HepG2 (cell line): ENCODE data around the gene HMBS. TPM values are rescaled to one million over a fixed set of nuclear protein-coding genes. Genes with fewer than 3 reads are reported as not detected.

Experiments used
- AGO2 ChIP-seq: fragments of 200-400 bp; formaldehyde crosslinking; optimal IDR thresholded peaks from 2 replicates; pipeline ENCODE3; 2017; ENCODE audit warnings: mild to moderate bottlenecking, low read depth, low read length, moderate library complexity
- BORCS8-MEF2B ChIP-seq: sonication (generic); formaldehyde crosslinking; IDR thresholded peaks from 2 replicates; pipeline ENCODE4 v1.8.0; 2022; ENCODE audit warnings: mild to moderate bottlenecking, missing genetic modification reagents
- CENPT ChIP-seq: sonication (generic); formaldehyde crosslinking; IDR thresholded peaks from 2 replicates; pipeline ENCODE4 v1.8.0; 2022; ENCODE audit warnings: low read depth, mild to moderate bottlenecking, moderate library complexity, missing genetic modification reagents
- EED ChIP-seq: sonication (generic); formaldehyde crosslinking; IDR thresholded peaks from 2 replicates; pipeline ENCODE4 v1.5.0; 2020; ENCODE audit warnings: mild to moderate bottlenecking, missing genetic modification reagents
- FUBP1 ChIP-seq: sonication (generic); formaldehyde crosslinking; IDR thresholded peaks from 2 replicates; pipeline ENCODE4 v1.5.1; 2020; ENCODE audit warnings: missing genetic modification reagents, mild to moderate bottlenecking, borderline replicate concordance
- HBP1 ChIP-seq: IDR thresholded peaks from 2 replicates; pipeline ENCODE4 v1.6.1; 2016; ENCODE audit warnings: low read depth, control low read depth
- HDAC6 ChIP-seq: fragments of 200-600 bp; sonication (generic); IDR thresholded peaks from 2 replicates; pipeline ENCODE4 v1.7.0; 2017; ENCODE audit warnings: mild to moderate bottlenecking, antibody characterized with exemption, low read length, low read depth
- IRF9 ChIP-seq: sonication (generic); formaldehyde crosslinking; IDR thresholded peaks from 2 replicates; pipeline ENCODE4 v1.8.0; 2022; ENCODE audit warnings: missing genetic modification reagents, mild to moderate bottlenecking, borderline replicate concordance
- MBD4 ChIP-seq: IDR thresholded peaks from 2 replicates; pipeline ENCODE4 v1.6.1; 2012; ENCODE audit warnings: low read length, inconsistent platforms, borderline replicate concordance
- MTERF4 ChIP-seq: sonication (generic); formaldehyde crosslinking; IDR thresholded peaks from 2 replicates; pipeline ENCODE4 v1.8.0; 2023; ENCODE audit warnings: mild to moderate bottlenecking, missing genetic modification reagents
- MTF1 ChIP-seq: sonication (generic); formaldehyde crosslinking; IDR thresholded peaks from 2 replicates; pipeline ENCODE4 v1.5.0; 2020; ENCODE audit warnings: missing genetic modification reagents
- NONO ChIP-seq, 2 experiments: fragments of 450-650 bp in 1 of 2; sonication (generic) in 1 of 2; formaldehyde crosslinking in 1 of 2; IDR thresholded peaks in 1 of 2; conservative IDR thresholded peaks in 1 of 2; 2 replicates each; pipeline versions ENCODE4 v1.6.1 to v1.8.0; 2017 to 2022; ENCODE audit warnings: mild to moderate bottlenecking in 1 of 2, missing genetic modification reagents in 1 of 2, moderate library complexity in 1 of 2
- PITX1 ChIP-seq: sonication (generic); formaldehyde crosslinking; IDR thresholded peaks from 2 replicates; pipeline ENCODE4 v1.5.1; 2020; ENCODE audit warnings: mild to moderate bottlenecking, missing genetic modification reagents
- ZBTB21 ChIP-seq: sonication (generic); formaldehyde crosslinking; IDR thresholded peaks from 2 replicates; pipeline ENCODE4 v1.4.0; 2020; ENCODE audit warnings: missing genetic modification reagents
- ZFP82 ChIP-seq: sonication (generic); formaldehyde crosslinking; IDR thresholded peaks from 2 replicates; pipeline ENCODE4 v1.5.1; 2020; ENCODE audit warnings: mild to moderate bottlenecking, missing genetic modification reagents, borderline replicate concordance
- ZKSCAN1 ChIP-seq: fragments of 150-350 bp; IDR thresholded peaks from 2 replicates; pipeline ENCODE4 v1.6.1; 2014; ENCODE audit warnings: low read length
- ZNF891 ChIP-seq: sonication (generic); formaldehyde crosslinking; IDR thresholded peaks from 2 replicates; pipeline ENCODE4 v1.5.0; 2020; ENCODE audit warnings: mild to moderate bottlenecking, missing genetic modification reagents
- ZSCAN25 ChIP-seq: sonication (generic); formaldehyde crosslinking; IDR thresholded peaks from 2 replicates; pipeline ENCODE4 v1.8.0; 2022; ENCODE audit warnings: mild to moderate bottlenecking, missing genetic modification reagents
- polyA plus RNA-seq, 8 experiments: library from polyadenylated mRNA; depleted of rRNA in 3 of 8; stranded (reverse) in 7 of 8; unstranded in 1 of 8; fragments of >200 nt; fragmentation: Illumina TruSeq in 4 of 8; extraction: Trizol in 4 of 8; gene quantifications; 2 replicates each; pipeline versions ENCODE4 v1.2.1 to v1.2.3, GENCODE V29; 2011 to 2016; ENCODE audit warnings: low read depth in 4 of 8, missing spikeins in 1 of 8, mixed read lengths in 1 of 8; ENCODE audit not compliant: insufficient read depth in 1 of 8
- total RNA-seq, 5 experiments: library from RNA; depleted of rRNA; stranded (reverse); fragments of >200 nt; fragmentation: Illumina TruSeq; extraction: Trizol; gene quantifications; 2 replicates each; pipeline ENCODE4 v1.2.3, GENCODE V29; 2016; ENCODE audit warnings: low read depth in 1 of 5
- TF ChIP-seq, protein P1 (sequence below): sonication (generic); formaldehyde crosslinking; IDR thresholded peaks from 2 replicates; pipeline ENCODE4 v1.4.0; 2020; ENCODE audit warnings: mild to moderate bottlenecking, missing genetic modification reagents, borderline replicate concordance
- TF ChIP-seq, protein P2 (sequence below): IDR thresholded peaks from 2 replicates; pipeline ENCODE4 v1.6.1; 2016; ENCODE audit warnings: missing compliant biosample characterization, missing genetic modification reagents, borderline replicate concordance

HMBS gene
- total and polyA plus RNA-seq, 2 of the 13 experiments (the other 11 are each of a cell fraction or from before 2014, with no cell fraction given) = 9.4 to 46.9 TPM

- TF ChIP-seq HBP1 (CRISPR knock-in tag) (peak; percentile 33; the same call in 1 of the 2 replicates), AGO2 (no peak), MTF1 (CRISPR knock-in tag) (no peak), FUBP1 (CRISPR knock-in tag) (no peak), HDAC6 (no peak), ZBTB21 (CRISPR knock-in tag) (no peak), MBD4 (no peak), ZFP82 (CRISPR knock-in tag) (no peak), MTERF4 (CRISPR knock-in tag) (no peak), PITX1 (CRISPR knock-in tag) (no peak), ZSCAN25 (no peak), EED (CRISPR knock-in tag) (0 out of 2 replicates have a peak, but pooled peaks have one; percentile 78), ZKSCAN1 (no peak), NONO (IDR thresholded peaks at IDR 0.05) (no peak), NONO (CRISPR knock-in tag; conservative IDR thresholded peaks at IDR 0.05) (peak; percentile 51; the same call in 1 of the 2 replicates), IRF9 (CRISPR knock-in tag) (peak; percentile 70; the same call in 1 of the 2 replicates), CENPT (CRISPR knock-in tag) (no peak), BORCS8-MEF2B (CRISPR knock-in tag) (peak; percentile 88), ZNF891 (CRISPR knock-in tag) (no peak; the same call in 1 of the 2 replicates)
- TF ChIP-seq, protein P1, sequence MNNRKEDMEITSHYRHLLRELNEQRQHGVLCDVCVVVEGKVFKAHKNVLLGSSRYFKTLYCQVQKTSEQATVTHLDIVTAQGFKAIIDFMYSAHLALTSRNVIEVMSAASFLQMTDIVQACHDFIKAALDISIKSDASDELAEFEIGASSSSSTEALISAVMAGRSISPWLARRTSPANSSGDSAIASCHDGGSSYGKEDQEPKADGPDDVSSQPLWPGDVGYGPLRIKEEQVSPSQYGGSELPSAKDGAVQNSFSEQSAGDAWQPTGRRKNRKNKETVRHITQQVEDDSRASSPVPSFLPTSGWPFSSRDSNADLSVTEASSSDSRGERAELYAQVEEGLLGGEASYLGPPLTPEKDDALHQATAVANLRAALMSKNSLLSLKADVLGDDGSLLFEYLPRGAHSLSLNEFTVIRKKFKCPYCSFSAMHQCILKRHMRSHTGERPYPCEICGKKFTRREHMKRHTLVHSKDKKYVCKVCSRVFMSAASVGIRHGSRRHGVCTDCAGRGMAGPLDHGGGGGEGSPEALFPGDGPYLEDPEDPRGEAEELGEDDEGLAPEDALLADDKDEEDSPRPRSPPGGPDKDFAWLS (CRISPR knock-in tag) = no peak
- TF ChIP-seq, protein P2, sequence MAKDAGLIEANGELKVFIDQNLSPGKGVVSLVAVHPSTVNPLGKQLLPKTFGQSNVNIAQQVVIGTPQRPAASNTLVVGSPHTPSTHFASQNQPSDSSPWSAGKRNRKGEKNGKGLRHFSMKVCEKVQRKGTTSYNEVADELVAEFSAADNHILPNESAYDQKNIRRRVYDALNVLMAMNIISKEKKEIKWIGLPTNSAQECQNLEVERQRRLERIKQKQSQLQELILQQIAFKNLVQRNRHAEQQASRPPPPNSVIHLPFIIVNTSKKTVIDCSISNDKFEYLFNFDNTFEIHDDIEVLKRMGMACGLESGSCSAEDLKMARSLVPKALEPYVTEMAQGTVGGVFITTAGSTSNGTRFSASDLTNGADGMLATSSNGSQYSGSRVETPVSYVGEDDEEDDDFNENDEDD (CRISPR knock-in tag) = peak; percentile 91; the same call in 1 of the 2 replicates
Observed at GRCh38 chr11:119121008-119121810, 36.5 kb downstream of the HMBS start, which contains the start of gene HINFP (continued).
